Measurements from ENCODE around the gene MYOG.

Gene MYOG

DNA sequence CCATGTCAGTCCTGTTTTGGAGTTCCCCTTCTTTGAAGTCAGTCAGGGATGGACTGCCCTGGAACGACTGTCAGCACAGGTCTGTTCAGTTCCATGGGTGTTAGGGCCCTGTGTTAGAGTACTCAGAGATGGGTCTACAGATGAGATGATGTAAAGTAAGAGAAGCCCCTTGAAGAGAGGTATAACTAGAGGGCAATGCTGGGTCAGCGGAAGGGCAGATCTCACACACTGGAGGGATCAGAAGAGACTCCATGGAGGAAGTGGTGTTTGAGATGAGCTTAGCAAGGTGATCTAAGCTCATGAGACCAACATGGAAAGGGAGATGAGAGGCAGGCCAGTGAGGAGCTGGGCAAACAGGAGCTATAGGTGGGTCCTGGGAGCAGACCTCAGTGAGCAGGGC, 51.9 kb downstream of the MYOG start:
- Histone ChIP-seq H3K4me3 (ENCODE audit: low read length) (no peak overlapping the region), H3K4me1 (ENCODE audit: control insufficient read depth, insufficient read depth, low read length) (peaks cover 14% of the 10 kb centered on the region), H3K36me3 (ENCODE audit: control insufficient read depth, insufficient read depth, low read length, severe bottlenecking) (no peaks in the 10 kb centered on the region), H3K9ac (ENCODE audit: low read length) (no peak overlapping the region), H3K27me3 (replicated peaks; ENCODE audit: control insufficient read depth, insufficient read depth, low read length) (no peaks in the 10 kb centered on the region), H3K9me3 (ENCODE audit: control insufficient read depth, low read length) (no peaks in the 10 kb centered on the region)
- DNase-seq (ENCODE audit: low read depth) = no peak

DNA sequence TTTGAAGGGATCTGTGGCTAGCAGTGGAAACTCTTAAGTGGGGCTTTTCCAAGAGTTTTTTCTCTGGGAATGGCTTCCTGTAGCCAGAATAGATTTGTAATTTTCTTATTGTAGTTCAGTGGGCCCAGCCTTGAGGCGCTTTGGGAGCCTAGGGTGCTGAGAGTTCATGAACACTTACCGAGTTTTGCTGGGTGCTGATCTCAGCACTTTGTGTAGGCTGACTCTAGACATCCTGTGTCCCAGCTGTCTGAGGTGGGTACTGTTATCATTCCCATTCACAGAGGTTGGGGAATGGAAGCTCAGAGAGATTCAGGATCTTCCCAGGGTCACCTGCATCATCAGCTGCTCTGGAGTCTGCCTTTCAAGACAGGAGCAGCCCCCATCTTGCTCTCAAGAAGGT, 52.5 kb downstream of the MYOG start:
- H3K9ac ChIP-seq (ENCODE audit: low read length) = no peak overlapping the region
- no peak overlapping the region for H3K4me3 ChIP-seq (ENCODE audit: low read length)
- H3K9me3 ChIP-seq (ENCODE audit: control insufficient read depth, low read length) = no peaks in the 10 kb centered on the region
- no peaks in the 10 kb centered on the region for H3K27me3 ChIP-seq (replicated peaks; ENCODE audit: control insufficient read depth, insufficient read depth, low read length)
- no peak for DNase-seq (ENCODE audit: low read depth)
- H3K4me1 ChIP-seq (ENCODE audit: control insufficient read depth, insufficient read depth, low read length) = peaks cover 10% of the 10 kb centered on the region
- no peaks in the 10 kb centered on the region for H3K36me3 ChIP-seq (ENCODE audit: control insufficient read depth, insufficient read depth, low read length, severe bottlenecking)
